ENCODE measurements around the gene HORMAD2. TPM values are rescaled to one million over a fixed set of nuclear protein-coding genes. Genes with fewer than 3 reads are reported as not detected.
A peak's percentile ranks its signal among the peaks of the same experiment; 100 is the strongest.

The HORMAD2 gene
- total RNA-seq, 4 donors from 2014 or later = not detected

DNA sequence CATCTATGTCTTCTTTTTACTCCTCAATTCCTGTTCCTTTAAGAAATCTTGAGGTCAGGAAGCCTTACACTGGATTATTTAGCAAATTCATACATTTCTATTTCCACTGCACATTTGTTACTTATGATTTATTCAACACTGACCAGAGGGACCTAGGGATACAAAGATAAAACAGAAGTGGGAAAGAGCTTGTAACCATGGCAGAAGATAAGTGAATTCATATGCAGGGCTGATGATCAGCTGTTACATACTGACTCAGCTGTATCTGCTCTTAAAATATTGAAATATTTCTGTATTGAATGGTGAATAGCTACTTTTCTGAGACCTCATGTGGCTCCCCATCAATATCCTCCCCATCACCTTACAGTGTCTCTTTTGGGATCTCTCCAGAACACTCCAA, 25.2 kb downstream of the HORMAD2 start:
- Histone ChIP-seq H3K27ac (no peak overlapping the region), H3K4me3 (no peak overlapping the region), H3K27me3 (no peaks in the 10 kb centered on the region), H3K36me3 (no peaks in the 10 kb centered on the region), H3K9me3 (no peaks in the 10 kb centered on the region), H3K4me1 (no peaks in the 10 kb centered on the region)
- no peak for DNase-seq (ENCODE audit: low spot score in 2 of 2)
- TF ChIP-seq, protein P1, sequence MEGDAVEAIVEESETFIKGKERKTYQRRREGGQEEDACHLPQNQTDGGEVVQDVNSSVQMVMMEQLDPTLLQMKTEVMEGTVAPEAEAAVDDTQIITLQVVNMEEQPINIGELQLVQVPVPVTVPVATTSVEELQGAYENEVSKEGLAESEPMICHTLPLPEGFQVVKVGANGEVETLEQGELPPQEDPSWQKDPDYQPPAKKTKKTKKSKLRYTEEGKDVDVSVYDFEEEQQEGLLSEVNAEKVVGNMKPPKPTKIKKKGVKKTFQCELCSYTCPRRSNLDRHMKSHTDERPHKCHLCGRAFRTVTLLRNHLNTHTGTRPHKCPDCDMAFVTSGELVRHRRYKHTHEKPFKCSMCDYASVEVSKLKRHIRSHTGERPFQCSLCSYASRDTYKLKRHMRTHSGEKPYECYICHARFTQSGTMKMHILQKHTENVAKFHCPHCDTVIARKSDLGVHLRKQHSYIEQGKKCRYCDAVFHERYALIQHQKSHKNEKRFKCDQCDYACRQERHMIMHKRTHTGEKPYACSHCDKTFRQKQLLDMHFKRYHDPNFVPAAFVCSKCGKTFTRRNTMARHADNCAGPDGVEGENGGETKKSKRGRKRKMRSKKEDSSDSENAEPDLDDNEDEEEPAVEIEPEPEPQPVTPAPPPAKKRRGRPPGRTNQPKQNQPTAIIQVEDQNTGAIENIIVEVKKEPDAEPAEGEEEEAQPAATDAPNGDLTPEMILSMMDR (IDR thresholded peaks at IDR 0.05) = no peak
- TF ChIP-seq POLR2A (IDR thresholded peaks at IDR 0.05) = no peak
- TF ChIP-seq EP300 (IDR thresholded peaks at IDR 0.05) = no peak

DNA sequence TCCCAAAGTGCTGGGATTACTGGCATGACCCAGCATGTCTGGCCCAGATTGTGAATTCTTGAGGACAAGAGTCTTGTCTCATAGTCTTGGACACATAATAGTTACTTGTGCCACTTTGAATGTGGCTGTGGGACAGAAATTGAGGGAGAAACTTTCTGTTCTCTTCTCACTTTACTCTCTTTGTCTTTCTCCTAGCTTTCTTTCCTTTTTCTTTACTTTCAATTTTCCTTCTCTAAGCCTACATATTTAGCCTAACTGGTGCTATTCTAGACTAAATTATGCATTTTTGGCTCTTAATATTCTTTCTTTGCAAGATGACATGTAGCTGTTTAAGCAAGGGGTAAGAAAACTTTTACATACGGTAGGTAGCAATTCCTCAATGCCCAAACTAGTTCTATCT, 33.2 kb downstream of the HORMAD2 start:
- Histone ChIP-seq H3K9me3 (no peaks in the 10 kb centered on the region), H3K4me1 (no peaks in the 10 kb centered on the region), H3K36me3 (no peaks in the 10 kb centered on the region), H3K27ac (peak overlapping the region in 2 of 4 donors; percentile 41 to 63), H3K27me3 (no peaks in the 10 kb centered on the region), H3K4me3 (no peak overlapping the region)
- 50 to 53% methylated on average over 1 of the region's 1 CpG for WGBS, 2 donors
- TF ChIP-seq POLR2A (IDR thresholded peaks at IDR 0.05) = no peak
- no peak for TF ChIP-seq EP300 (IDR thresholded peaks at IDR 0.05)
- TF ChIP-seq, protein P1 (IDR thresholded peaks at IDR 0.05) = no peak
- DNase-seq (ENCODE audit: low spot score in 2 of 2) = no peak

DNA sequence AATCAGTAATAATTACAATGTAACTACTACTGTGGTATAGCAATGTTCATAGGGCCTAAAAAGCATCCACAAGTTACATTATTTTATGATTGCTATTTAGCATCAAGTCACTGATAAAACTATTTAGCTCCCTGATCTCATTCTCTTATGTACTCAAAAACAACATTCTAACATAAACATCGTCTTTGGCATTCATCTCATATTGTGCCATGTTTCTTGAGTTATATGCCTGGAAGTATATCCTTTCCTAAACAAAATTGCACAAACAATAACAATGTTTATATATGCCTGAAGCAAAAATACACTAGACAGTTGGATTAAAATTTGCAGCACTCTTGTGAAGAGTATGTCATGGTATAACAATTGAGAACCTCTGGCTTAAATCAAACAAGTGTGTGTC, 34.1 kb downstream of the HORMAD2 start:
- 74 to 77% methylated on average over 1 of the region's 1 CpG for WGBS, 2 donors

DNA sequence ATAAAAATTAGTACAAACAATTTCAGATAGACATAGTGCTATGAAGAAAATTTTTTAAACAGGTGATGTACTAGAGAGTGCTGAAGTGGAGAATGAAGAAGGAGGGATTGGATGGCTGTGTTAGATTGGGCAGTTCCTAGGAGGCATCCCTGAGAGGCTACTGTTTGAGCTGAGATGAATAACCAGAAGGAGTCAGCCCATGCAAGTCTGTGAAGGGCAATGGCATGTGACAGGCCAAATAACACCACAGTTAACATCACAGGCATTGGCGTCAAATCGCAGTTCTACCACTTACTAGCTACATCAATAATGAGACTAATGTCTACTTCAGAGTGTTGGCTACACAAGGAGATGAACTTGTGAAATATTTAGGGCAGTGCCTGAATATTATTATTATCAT, 35.4 kb downstream of the HORMAD2 start:
- no peaks in the 10 kb centered on the region for H3K9me3 ChIP-seq
- H3K4me1 ChIP-seq = no peaks in the 10 kb centered on the region
- WGBS, 2 donors = 89 to 91% methylated on average over 2 of the region's 2 CpGs
- no peak for DNase-seq (ENCODE audit: low spot score in 2 of 2)
- H3K4me3 ChIP-seq = no peak overlapping the region
- H3K36me3 ChIP-seq = no peaks in the 10 kb centered on the region
- TF ChIP-seq POLR2A (IDR thresholded peaks at IDR 0.05) = no peak
- TF ChIP-seq, protein P1 (IDR thresholded peaks at IDR 0.05) = no peak
- no peak for TF ChIP-seq EP300 (IDR thresholded peaks at IDR 0.05)
- no peaks in the 10 kb centered on the region for H3K27me3 ChIP-seq
- no peak overlapping the region for H3K27ac ChIP-seq

More for the DNA sequence above, 34.1 kb downstream of the HORMAD2 start:
- no peak overlapping the region for H3K4me3 ChIP-seq
- no peaks in the 10 kb centered on the region for H3K9me3 ChIP-seq
- DNase-seq (ENCODE audit: low spot score in 2 of 2) = no peak
- H3K27ac ChIP-seq = no peak overlapping the region
- no peak for TF ChIP-seq POLR2A (IDR thresholded peaks at IDR 0.05)
- TF ChIP-seq EP300 (IDR thresholded peaks at IDR 0.05) = no peak
- TF ChIP-seq, protein P1 (IDR thresholded peaks at IDR 0.05) = no peak
- H3K4me1 ChIP-seq = no peaks in the 10 kb centered on the region
- no peaks in the 10 kb centered on the region for H3K27me3 ChIP-seq
- no peaks in the 10 kb centered on the region for H3K36me3 ChIP-seq

DNA sequence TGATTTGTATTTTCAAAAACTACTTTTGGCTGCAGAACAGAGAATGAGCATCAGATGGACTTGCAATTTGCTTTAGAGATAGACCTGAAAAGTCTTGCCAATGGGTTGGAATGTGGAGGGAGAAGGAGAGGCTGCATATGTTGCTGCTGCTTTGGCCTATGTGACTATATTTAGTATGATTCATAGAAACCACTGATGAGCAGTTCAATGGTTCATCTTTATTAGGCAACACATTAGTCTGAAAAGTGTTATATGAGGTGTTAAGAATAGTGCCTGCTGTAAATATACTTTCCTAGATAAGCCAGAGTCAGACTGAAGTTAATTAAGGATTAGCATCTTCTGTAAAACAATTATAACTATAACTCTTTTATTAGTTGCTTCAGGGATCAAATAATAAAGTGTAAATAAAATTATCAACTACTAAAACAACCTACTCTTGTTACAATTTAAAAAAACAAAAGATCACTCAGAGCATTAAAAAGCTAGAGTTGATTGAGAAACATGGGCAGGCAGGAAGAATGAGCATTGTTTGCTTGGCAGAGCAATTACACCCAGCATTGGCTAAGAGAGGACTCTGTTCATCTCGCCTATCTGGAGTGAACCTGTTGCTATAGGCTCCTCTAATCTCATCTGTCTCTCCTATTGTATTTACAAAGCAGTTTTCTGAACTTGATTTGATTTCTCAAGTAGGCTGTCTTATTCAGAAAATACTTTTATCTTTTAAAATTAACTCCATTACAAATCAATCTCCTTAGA, 36.3 kb downstream of the HORMAD2 start:
- Histone ChIP-seq H3K36me3 (no peaks in the 10 kb centered on the region), H3K4me3 (no peak overlapping the region), H3K27me3 (no peaks in the 10 kb centered on the region), H3K27ac (no peak overlapping the region), H3K4me1 (no peaks in the 10 kb centered on the region), H3K9me3 (no peaks in the 10 kb centered on the region)
- TF ChIP-seq EP300 (IDR thresholded peaks at IDR 0.05) (no peak), POLR2A (IDR thresholded peaks at IDR 0.05) (no peak)
- TF ChIP-seq, protein P1 (IDR thresholded peaks at IDR 0.05) = no peak
- 61 to 65% methylated on average over 1 of the region's 1 CpG for WGBS, 2 donors
- no peak for DNase-seq (ENCODE audit: low spot score in 2 of 2)

Measured in tibial nerve (tissue), 4 donors.